Trophoblast cell (in vitro differentiated cells and primary cell): ENCODE measurements around the gene TRAPPC2.

ENCODE experiments used
- DNase-seq, 2 donors: peaks; one replicate each; pipeline ENCODE4 v3.0.0-alpha.2; 2016
- H2AFZ ChIP-seq: 2 replicates; pipeline ENCODE4 v1.6.1; 2013; ENCODE audit warnings: low read length, moderate library complexity, mild to moderate bottlenecking; ENCODE audit not compliant: insufficient read depth, poor library complexity
- H2AK5ac ChIP-seq: 2 replicates; pipeline ENCODE4 v1.6.1; 2013; ENCODE audit warnings: mild to moderate bottlenecking, low read length
- H2BK120ac ChIP-seq: 2 replicates; pipeline ENCODE4 v1.6.1; 2013; ENCODE audit warnings: low read length, mild to moderate bottlenecking, moderate library complexity; ENCODE audit not compliant: insufficient read depth, poor library complexity
- H2BK12ac ChIP-seq: 2 replicates; pipeline ENCODE4 v1.6.1; 2013; ENCODE audit warnings: mild to moderate bottlenecking, low read length, moderate library complexity
- H2BK5ac ChIP-seq: 2 replicates; pipeline ENCODE4 v1.6.1; 2013; ENCODE audit warnings: low read length, low read depth, moderate library complexity, mild to moderate bottlenecking; ENCODE audit not compliant: poor library complexity
- H3K14ac ChIP-seq: 2 replicates; pipeline ENCODE4 v1.6.1; 2013; ENCODE audit warnings: mild to moderate bottlenecking, low read length
- H3K18ac ChIP-seq: 2 replicates; pipeline ENCODE4 v1.6.1; 2013; ENCODE audit warnings: mild to moderate bottlenecking, low read length
- H3K23ac ChIP-seq: 2 replicates; pipeline ENCODE4 v1.6.1; 2013; ENCODE audit warnings: low read length
- H3K27ac ChIP-seq: 2 replicates; pipeline ENCODE4 v1.5.1; 2013; ENCODE audit warnings: low read depth, mild to moderate bottlenecking, inconsistent platforms, low read length, moderate library complexity
- H3K27me3 ChIP-seq: 2 replicates; pipeline ENCODE4 v1.6.1; 2013; ENCODE audit warnings: inconsistent platforms, mild to moderate bottlenecking, low read length, moderate library complexity; ENCODE audit not compliant: insufficient read depth
- H3K36me3 ChIP-seq, 2 experiments: 1 replicate in 1 of 2; 2 replicates in 1 of 2; pipeline ENCODE4 v1.6.1; 2013; ENCODE audit warnings: low read length in 2 of 2, mild to moderate bottlenecking in 2 of 2, moderate library complexity in 1 of 2; ENCODE audit not compliant: insufficient read depth in 2 of 2, control insufficient read depth in 1 of 2
- H3K4ac ChIP-seq: 2 replicates; pipeline ENCODE4 v1.6.1; 2013; ENCODE audit warnings: low read depth, mild to moderate bottlenecking, low read length, moderate library complexity
- H3K4me1 ChIP-seq, 2 experiments: 1 replicate in 1 of 2; 2 replicates in 1 of 2; pipeline ENCODE4 v1.6.1; 2013; ENCODE audit warnings: low read length in 2 of 2, mild to moderate bottlenecking in 2 of 2, moderate library complexity in 1 of 2; ENCODE audit not compliant: insufficient read depth in 2 of 2, control insufficient read depth in 1 of 2
- H3K4me2 ChIP-seq: 2 replicates; pipeline ENCODE4 v1.6.1; 2013; ENCODE audit warnings: inconsistent platforms, mild to moderate bottlenecking, low read length, moderate library complexity
- H3K4me3 ChIP-seq: 2 replicates; pipeline ENCODE4 v1.5.1; 2013; ENCODE audit warnings: mild to moderate bottlenecking, low read depth, low read length, inconsistent platforms
- H3K79me1 ChIP-seq: one replicate; pipeline ENCODE4 v1.6.1; 2013; ENCODE audit warnings: low read length
- H3K79me2 ChIP-seq: 2 replicates; pipeline ENCODE4 v1.6.1; 2013; ENCODE audit warnings: low read length, mild to moderate bottlenecking; ENCODE audit not compliant: control insufficient read depth, insufficient read depth, poor library complexity
- H3K9ac ChIP-seq: 2 replicates; pipeline ENCODE4 v1.6.1; 2013; ENCODE audit warnings: mild to moderate bottlenecking, low read length
- H3K9me3 ChIP-seq: 2 replicates; pipeline ENCODE4 v1.6.1; 2013; ENCODE audit warnings: low read depth, mild to moderate bottlenecking, control low read depth, inconsistent platforms, low read length; ENCODE audit not compliant: insufficient read depth
- H4K12ac ChIP-seq: 2 replicates; pipeline ENCODE4 v1.6.1; 2013; ENCODE audit warnings: low read depth, mild to moderate bottlenecking, low read length, moderate library complexity
- H4K8ac ChIP-seq: 2 replicates; pipeline ENCODE4 v1.6.1; 2013; ENCODE audit warnings: low read depth, mild to moderate bottlenecking, low read length, moderate library complexity
- H4K91ac ChIP-seq: one replicate; pipeline ENCODE4 v1.6.1; 2013; ENCODE audit warnings: low read depth, mild to moderate bottlenecking, low read length, moderate library complexity
- WGBS: extraction: QIAGEN DNeasy Blood & Tissue Kit; methylation state at CpG from one replicate; pipeline ENCODE4 v1.1.7; 2013; ENCODE audit warnings: missing lambda C conversion rate; ENCODE audit not compliant: insufficient read length, insufficient coverage; ENCODE audit errors: extremely low coverage; 5-methylcytosine and 5-hydroxymethylcytosine counted together

The TRAPPC2 gene

GRCh38 chrX:13662355-13662791 lies 72.0 kb downstream of the TRAPPC2 start:
- H3K27ac ChIP-seq, result peak overlapping the region; percentile 70
- H3K27me3 ChIP-seq, result no peaks in the 10 kb centered on the region
- no peak overlapping the region for H3K18ac ChIP-seq
- no peak overlapping the region for H2AFZ ChIP-seq
- no peaks in the 10 kb centered on the region for H3K36me3 ChIP-seq
- no peak overlapping the region for H4K8ac ChIP-seq
- H3K4ac ChIP-seq, result no peak overlapping the region
- H4K91ac ChIP-seq, result no peak overlapping the region
- H3K14ac ChIP-seq, result no peak overlapping the region
- peaks cover 0 to 4% of the 10 kb centered on the region in 2 experiments for H3K4me1 ChIP-seq
- no CpG with 5 or more reads among the region's 6 CpGs for WGBS
- no peak overlapping the region for H2AK5ac ChIP-seq
- H3K9ac ChIP-seq, result no peak overlapping the region
- H3K9me3 ChIP-seq, result no peaks in the 10 kb centered on the region
- H3K23ac ChIP-seq, result no peak overlapping the region
- no peak overlapping the region for H2BK5ac ChIP-seq
- H3K79me2 ChIP-seq, result no peaks in the 10 kb centered on the region
- no peak overlapping the region for H4K12ac ChIP-seq
- H2BK120ac ChIP-seq, result no peak overlapping the region
- no peak overlapping the region for H2BK12ac ChIP-seq
- peaks cover 7% of the 10 kb centered on the region for H3K79me1 ChIP-seq
- no peak overlapping the region for H3K4me3 ChIP-seq
- H3K4me2 ChIP-seq, result no peak overlapping the region
- DNase-seq, result peak in 1 of 2 donors; percentile 32
